Neural cell (in vitro differentiated cells): ENCODE data around the gene RIN3.

ENCODE experiments used
- CTCF ChIP-seq: fragments of 450-650 bp; IDR thresholded peaks from 2 replicates; pipeline ENCODE4 v1.5.1; 2014; ENCODE audit warnings: antibody characterized with exemption, mild to moderate bottlenecking, moderate library complexity; ENCODE audit not compliant: poor library complexity, severe bottlenecking
- EP300 ChIP-seq: fragments of 450-650 bp; conservative IDR thresholded peaks from 2 replicates; pipeline ENCODE4 v1.6.1; 2014; ENCODE audit warnings: antibody characterized with exemption, mild to moderate bottlenecking, moderate library complexity; ENCODE audit not compliant: poor library complexity, severe bottlenecking

- TF ChIP-seq CTCF (no peak), EP300 (no peak)
Measured at GRCh38 chr14:92605274-92605940, 91.8 kb downstream of the RIN3 start.
